ENCODE results near the gene SNX22. TPM values are rescaled to one million over a fixed set of nuclear protein-coding genes. Genes with fewer than 3 reads are reported as not detected.

SNX22 gene
- total RNA-seq, 2 experiments from 2014 or later, result 0.47 to 0.58 TPM

GRCh38 chr15:64187396-64188191, 36.1 kb downstream of the SNX22 start:
- Mint-ChIP-seq H3K27ac (no peak overlapping the region), H3K4me3 (no peak overlapping the region), H3K27me3 (ENCODE audit: low read depth) (no peaks in the 10 kb centered on the region), H3K36me3 (ENCODE audit: low read depth) (peaks cover 19% of the 10 kb centered on the region), H3K4me1 (ENCODE audit: low read depth) (peaks cover 4% of the 10 kb centered on the region), H3K9me3 (ENCODE audit: insufficient read depth) (no peaks in the 10 kb centered on the region)
- DNase-seq (no peak), ATAC-seq (no peak)
- ChIA-PET CTCF (interaction anchor here (1.0 kb wide), 1 partner anchor 12 kb away, joined by 3 read pairs; no protein-coding TSS in a partner anchor), POLR2A (interaction anchor here (0.6 to 1.2 kb wide), 2 partner anchors 10 to 24 kb away, joined by 3 read pairs; partner anchors contain the start of gene PPIB)

- ATAC-seq (no peak), DNase-seq (no peak)
- Mint-ChIP-seq H3K36me3 (ENCODE audit: low read depth) (peaks cover 14% of the 10 kb centered on the region), H3K4me1 (ENCODE audit: low read depth) (peaks cover 4% of the 10 kb centered on the region), H3K27ac (no peak overlapping the region), H3K9me3 (ENCODE audit: insufficient read depth) (no peaks in the 10 kb centered on the region), H3K27me3 (ENCODE audit: low read depth) (no peaks in the 10 kb centered on the region), H3K4me3 (no peak overlapping the region)
- POLR2A ChIA-PET, result no interaction called here
- CTCF ChIA-PET, result interaction anchor here (1.3 to 1.4 kb wide), 2 partner anchors 18 to 38 kb away, joined by 3 read pairs; no protein-coding TSS in a partner anchor
These were observed 40.7 kb downstream of the SNX22 start for GRCh38 chr15:64191971-64192830.

- Mint-ChIP-seq H3K4me1 (ENCODE audit: low read depth) (no peaks in the 10 kb centered on the region), H3K36me3 (ENCODE audit: low read depth) (peaks cover 12% of the 10 kb centered on the region), H3K4me3 (no peak overlapping the region), H3K27me3 (ENCODE audit: low read depth) (no peaks in the 10 kb centered on the region), H3K9me3 (ENCODE audit: insufficient read depth) (no peaks in the 10 kb centered on the region), H3K27ac (no peak overlapping the region)
- ChIA-PET POLR2A (no interaction called here), CTCF (interaction anchor here (0.8 to 1.0 kb wide), 2 partner anchors 9 to 16 kb away, joined by 3 to 4 read pairs; no protein-coding TSS in a partner anchor)
- ATAC-seq (no peak), DNase-seq (no peak)
These were observed 42.4 kb downstream of the SNX22 start for GRCh38 chr15:64193971-64194370.

GRCh38 chr15:64197425-64197824, 45.9 kb downstream of the SNX22 start:
- DNase-seq, result no peak
- CTCF ChIA-PET, result interaction anchor here (1.4 kb wide), 1 partner anchor 159 kb away, joined by 4 read pairs; the partner anchor contains the start of gene CSNK1G1
- Mint-ChIP-seq H3K9me3 (ENCODE audit: insufficient read depth) (no peaks in the 10 kb centered on the region), H3K36me3 (ENCODE audit: low read depth) (peaks cover 19% of the 10 kb centered on the region), H3K27me3 (ENCODE audit: low read depth) (no peaks in the 10 kb centered on the region), H3K4me1 (ENCODE audit: low read depth) (no peaks in the 10 kb centered on the region), H3K4me3 (no peak overlapping the region), H3K27ac (no peak overlapping the region)
- POLR2A ChIA-PET, result no interaction called here
- ATAC-seq, result no peak

GRCh38 chr15:64205202-64205601, 53.7 kb downstream of the SNX22 start:
- H3K27ac Mint-ChIP-seq, result no peak overlapping the region
- H3K4me1 Mint-ChIP-seq (ENCODE audit: low read depth), result no peaks in the 10 kb centered on the region
- CTCF ChIA-PET, result interaction anchor here (0.5 to 1.4 kb wide), 2 partner anchors 151 to 162 kb away, joined by 3 to 4 read pairs; partner anchors contain the start of gene CSNK1G1
- no peak overlapping the region for H3K4me3 Mint-ChIP-seq
- peaks cover 21% of the 10 kb centered on the region for H3K36me3 Mint-ChIP-seq (ENCODE audit: low read depth)
- POLR2A ChIA-PET, result interaction anchor here (1.1 kb wide), 1 partner anchor 16 kb away, joined by 4 read pairs; no protein-coding TSS in a partner anchor
- ATAC-seq, result no peak
- H3K27me3 Mint-ChIP-seq (ENCODE audit: low read depth), result no peaks in the 10 kb centered on the region
- no peak for DNase-seq
- H3K9me3 Mint-ChIP-seq (ENCODE audit: insufficient read depth), result no peaks in the 10 kb centered on the region

Other genes starting within 250 kb of the SNX22 start
- 1 to 10 TPM; 1.3 to 1.5 TPM for gene DAPK2, start 105.2 kb upstream of the SNX22 start, total RNA-seq
- 10 to 100 TPM; 78.7 to 80.9 TPM for gene CIAO2A, start 57.9 kb upstream of the SNX22 start, total RNA-seq
- 100 to 1,000 TPM; 109 to 124 TPM for gene SNX1, start 55.7 kb upstream of the SNX22 start, total RNA-seq
- 100 to 1,000 TPM; 378 to 386 TPM for gene PPIB, start 11.3 kb downstream of the SNX22 start, total RNA-seq
- gene CSNK1G1, start 204.4 kb downstream of the SNX22 start, total RNA-seq, result 10 to 100 TPM; 26.8 to 28.2 TPM
- gene PCLAF, start 229.7 kb downstream of the SNX22 start, total RNA-seq, result 100 to 1,000 TPM; 135 to 153 TPM
- 10 to 100 TPM; 22.3 to 23.0 TPM for gene TRIP4, start 236.1 kb downstream of the SNX22 start, total RNA-seq

All from activated CD8-positive, alpha-beta T cell treated with anti-CD3 and anti-CD28 coated beads, Interleukin-2, amount 10 ng/mL, durations not matched to agents 7 days and 5 days (primary cell).